Measurements from ENCODE around the gene TMEM204.

The TMEM204 gene

DNA sequence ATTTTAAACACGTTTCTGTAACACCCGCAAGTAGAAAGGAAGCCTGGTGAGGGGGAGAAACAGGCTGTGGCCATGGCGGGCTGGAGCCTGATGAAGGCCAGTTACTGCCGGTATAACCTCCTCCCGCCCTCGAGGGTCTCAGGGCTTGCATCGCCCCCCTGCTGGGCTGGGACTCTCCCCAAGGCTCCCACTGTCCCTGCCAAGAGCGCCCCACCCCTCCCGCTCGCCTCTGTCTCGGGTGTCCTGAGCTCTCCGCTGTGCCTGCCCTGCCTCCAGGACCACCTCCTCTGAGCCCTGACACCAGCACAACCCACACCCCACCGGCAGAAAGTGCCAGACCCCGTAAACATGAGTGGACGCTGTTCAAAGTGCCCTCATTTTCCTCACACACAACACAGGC lies 18.7 kb downstream of the TMEM204 start:
- TF ChIP-seq, protein P1, sequence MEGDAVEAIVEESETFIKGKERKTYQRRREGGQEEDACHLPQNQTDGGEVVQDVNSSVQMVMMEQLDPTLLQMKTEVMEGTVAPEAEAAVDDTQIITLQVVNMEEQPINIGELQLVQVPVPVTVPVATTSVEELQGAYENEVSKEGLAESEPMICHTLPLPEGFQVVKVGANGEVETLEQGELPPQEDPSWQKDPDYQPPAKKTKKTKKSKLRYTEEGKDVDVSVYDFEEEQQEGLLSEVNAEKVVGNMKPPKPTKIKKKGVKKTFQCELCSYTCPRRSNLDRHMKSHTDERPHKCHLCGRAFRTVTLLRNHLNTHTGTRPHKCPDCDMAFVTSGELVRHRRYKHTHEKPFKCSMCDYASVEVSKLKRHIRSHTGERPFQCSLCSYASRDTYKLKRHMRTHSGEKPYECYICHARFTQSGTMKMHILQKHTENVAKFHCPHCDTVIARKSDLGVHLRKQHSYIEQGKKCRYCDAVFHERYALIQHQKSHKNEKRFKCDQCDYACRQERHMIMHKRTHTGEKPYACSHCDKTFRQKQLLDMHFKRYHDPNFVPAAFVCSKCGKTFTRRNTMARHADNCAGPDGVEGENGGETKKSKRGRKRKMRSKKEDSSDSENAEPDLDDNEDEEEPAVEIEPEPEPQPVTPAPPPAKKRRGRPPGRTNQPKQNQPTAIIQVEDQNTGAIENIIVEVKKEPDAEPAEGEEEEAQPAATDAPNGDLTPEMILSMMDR (IDR thresholded peaks at IDR 0.05), result no peak

DNA sequence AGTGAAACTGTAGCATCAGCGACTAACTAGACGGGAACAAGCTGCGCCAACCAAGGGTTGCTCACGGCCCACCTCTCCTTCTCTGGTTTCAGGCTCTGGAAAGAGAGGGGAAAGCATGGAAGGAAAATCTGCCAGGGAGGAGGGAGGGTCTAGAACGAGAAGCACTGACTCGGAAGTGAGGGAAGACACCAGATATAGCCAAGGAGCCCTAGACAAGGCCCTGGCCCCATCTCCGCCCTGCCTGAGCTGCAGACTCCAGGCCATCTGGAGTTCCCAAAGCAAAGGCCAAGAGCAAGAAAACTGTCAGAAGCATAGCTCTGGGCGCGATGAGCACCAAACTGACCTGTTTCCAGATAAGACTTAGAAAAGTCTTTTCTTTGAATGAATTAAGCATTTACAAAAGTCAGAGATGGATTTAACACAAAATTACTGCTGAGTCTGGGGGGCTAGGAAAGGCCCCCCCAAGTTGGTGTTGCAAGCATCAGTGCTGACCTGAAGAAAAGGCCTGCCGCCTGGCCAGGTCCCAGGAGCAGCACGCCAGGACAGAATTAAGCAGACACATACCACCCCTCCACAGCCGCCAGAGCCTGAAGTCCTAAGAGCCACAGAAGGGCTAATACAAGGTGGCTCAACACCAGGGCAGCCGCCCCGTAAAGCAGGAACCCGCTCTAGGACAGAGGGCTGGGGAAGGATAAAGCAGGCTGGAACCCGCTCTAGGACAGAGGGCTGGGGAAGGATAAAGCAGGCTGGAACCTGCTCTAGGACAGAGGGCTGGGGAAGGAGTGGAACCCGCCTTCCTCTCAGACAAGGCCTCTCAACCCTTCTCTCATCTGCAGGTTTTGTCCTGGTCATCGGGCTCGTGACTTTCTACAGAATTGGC lies 20.7 kb downstream of the TMEM204 start:
- TF ChIP-seq, protein P1 (IDR thresholded peaks at IDR 0.05), result no peak

DNA sequence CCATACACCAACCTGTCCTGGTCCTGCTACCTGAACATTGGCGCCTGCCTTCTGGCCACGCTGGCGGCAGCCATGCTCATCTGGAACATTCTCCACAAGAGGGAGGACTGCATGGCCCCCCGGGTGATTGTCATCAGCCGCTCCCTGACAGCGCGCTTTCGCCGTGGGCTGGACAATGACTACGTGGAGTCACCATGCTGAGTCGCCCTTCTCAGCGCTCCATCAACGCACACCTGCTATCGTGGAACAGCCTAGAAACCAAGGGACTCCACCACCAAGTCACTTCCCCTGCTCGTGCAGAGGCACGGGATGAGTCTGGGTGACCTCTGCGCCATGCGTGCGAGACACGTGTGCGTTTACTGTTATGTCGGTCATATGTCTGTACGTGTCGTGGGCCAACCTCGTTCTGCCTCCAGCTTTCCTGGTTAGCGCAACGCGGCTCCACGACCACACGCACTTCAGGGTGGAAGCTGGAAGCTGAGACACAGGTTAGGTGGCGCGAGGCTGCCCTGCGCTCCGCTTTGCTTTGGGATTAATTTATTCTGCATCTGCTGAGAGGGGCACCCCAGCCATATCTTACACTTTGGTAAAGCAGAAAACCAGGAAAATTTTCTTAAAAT lies 21.5 kb downstream of the TMEM204 start:
- TF ChIP-seq, protein P1 (IDR thresholded peaks at IDR 0.05), result no peak

DNA sequence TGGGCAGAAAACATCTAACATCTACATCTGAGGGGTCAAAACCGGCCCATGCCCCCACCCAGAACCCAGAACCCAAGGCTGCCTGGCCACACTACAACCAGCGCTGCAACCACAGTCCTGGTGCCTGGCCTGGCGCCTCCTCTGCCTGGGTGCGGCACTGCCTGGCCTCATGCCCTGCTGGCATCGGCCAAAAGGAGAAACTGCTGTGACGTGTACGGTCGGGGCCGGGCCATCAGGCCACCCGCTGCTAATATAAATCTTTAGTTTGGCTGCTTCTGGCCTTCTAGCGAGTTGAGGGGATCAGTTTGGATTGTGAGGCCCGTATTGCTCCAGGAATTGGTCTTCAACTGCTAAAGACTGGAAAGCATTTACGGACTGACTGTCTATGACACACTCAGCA lies 22.8 kb downstream of the TMEM204 start:
- TF ChIP-seq, protein P1 (IDR thresholded peaks at IDR 0.05), result peak; percentile 31; the same call in 1 of the 2 replicates

- TF ChIP-seq, protein P1 (IDR thresholded peaks at IDR 0.05), result no peak
Measured at GRCh38 chr16:1557074-1557473, 23.6 kb downstream of the TMEM204 start.

GRCh38 chr16:1557576-1557975 lies 24.1 kb downstream of the TMEM204 start:
- TF ChIP-seq, protein P1 (IDR thresholded peaks at IDR 0.05), result no peak

GRCh38 chr16:1559446-1559975 lies 26.0 kb downstream of the TMEM204 start:
- TF ChIP-seq, protein P1 (IDR thresholded peaks at IDR 0.05), result no peak
